Osteoblast (primary cell): Measurements from ENCODE around the gene PKD1L1. TPM values are rescaled to one million over a fixed set of nuclear protein-coding genes. Genes with fewer than 3 reads are reported as not detected.

Source experiments
- DNase-seq: peaks from one replicate; pipeline ENCODE4 v3.0.0; 2011; ENCODE audit warnings: low spot score, mixed read lengths; ENCODE audit not compliant: insufficient read length; ENCODE audit errors: missing footprints
- H2AFZ ChIP-seq: 2 replicates; pipeline ENCODE4 v1.6.0; 2011; ENCODE audit warnings: mild to moderate bottlenecking, low read length
- H3K27ac ChIP-seq: 2 replicates; pipeline ENCODE4 v1.5.1; 2011; ENCODE audit warnings: mild to moderate bottlenecking, low read depth, low read length, moderate library complexity
- H3K27me3 ChIP-seq: 2 replicates; pipeline ENCODE4 v1.6.0; 2012; ENCODE audit warnings: mild to moderate bottlenecking, control low read depth, inconsistent platforms, low read length, moderate library complexity; ENCODE audit not compliant: insufficient read depth
- H3K36me3 ChIP-seq: 2 replicates; pipeline ENCODE4 v1.5.1; 2011; ENCODE audit warnings: mild to moderate bottlenecking, low read length, control low read depth, moderate library complexity; ENCODE audit not compliant: insufficient read depth
- H3K4me1 ChIP-seq: 2 replicates; pipeline ENCODE4 v1.5.1; 2011; ENCODE audit warnings: mild to moderate bottlenecking, low read length, control low read depth, moderate library complexity; ENCODE audit not compliant: insufficient read depth
- H3K4me2 ChIP-seq: 2 replicates; pipeline ENCODE4 v1.6.0; 2011; ENCODE audit warnings: mild to moderate bottlenecking, low read length; ENCODE audit not compliant: insufficient read depth
- H3K4me3 ChIP-seq: fragments of 200-600 bp; sonication (generic); 3 replicates; pipeline ENCODE4 v1.5.1; 2012; ENCODE audit warnings: mild to moderate bottlenecking, low read length, inconsistent platforms; ENCODE audit not compliant: insufficient read depth
- H3K79me2 ChIP-seq: 2 replicates; pipeline ENCODE4 v1.6.0; 2012; ENCODE audit warnings: mild to moderate bottlenecking, low read length, control low read depth, inconsistent platforms; ENCODE audit not compliant: insufficient read depth
- H3K9me3 ChIP-seq: 2 replicates; pipeline ENCODE4 v1.5.1; 2011; ENCODE audit warnings: low read depth, low read length, control low read depth
- H4K20me1 ChIP-seq: 2 replicates; pipeline ENCODE4 v1.6.0; 2012; ENCODE audit warnings: mild to moderate bottlenecking, low read length, control low read depth; ENCODE audit not compliant: insufficient read depth
- total RNA-seq: library from RNA; depleted of rRNA; stranded (reverse); fragments of >200 nt; gene quantifications from 2 replicates; pipeline ENCODE4 v1.2.3, GENCODE V29; 2012
- TF ChIP-seq, protein P1 (sequence below): IDR thresholded peaks from 2 replicates; pipeline ENCODE4 v1.5.1; 2011; ENCODE audit warnings: mild to moderate bottlenecking, low read depth, low read length, moderate library complexity; ENCODE audit errors: extremely low read depth

The PKD1L1 gene
- total RNA-seq, 1 donor = under 0.01 TPM

GRCh38 chr7:47771336-47771989 is 176.8 kb downstream of the PKD1L1 start:
- TF ChIP-seq, protein P1, sequence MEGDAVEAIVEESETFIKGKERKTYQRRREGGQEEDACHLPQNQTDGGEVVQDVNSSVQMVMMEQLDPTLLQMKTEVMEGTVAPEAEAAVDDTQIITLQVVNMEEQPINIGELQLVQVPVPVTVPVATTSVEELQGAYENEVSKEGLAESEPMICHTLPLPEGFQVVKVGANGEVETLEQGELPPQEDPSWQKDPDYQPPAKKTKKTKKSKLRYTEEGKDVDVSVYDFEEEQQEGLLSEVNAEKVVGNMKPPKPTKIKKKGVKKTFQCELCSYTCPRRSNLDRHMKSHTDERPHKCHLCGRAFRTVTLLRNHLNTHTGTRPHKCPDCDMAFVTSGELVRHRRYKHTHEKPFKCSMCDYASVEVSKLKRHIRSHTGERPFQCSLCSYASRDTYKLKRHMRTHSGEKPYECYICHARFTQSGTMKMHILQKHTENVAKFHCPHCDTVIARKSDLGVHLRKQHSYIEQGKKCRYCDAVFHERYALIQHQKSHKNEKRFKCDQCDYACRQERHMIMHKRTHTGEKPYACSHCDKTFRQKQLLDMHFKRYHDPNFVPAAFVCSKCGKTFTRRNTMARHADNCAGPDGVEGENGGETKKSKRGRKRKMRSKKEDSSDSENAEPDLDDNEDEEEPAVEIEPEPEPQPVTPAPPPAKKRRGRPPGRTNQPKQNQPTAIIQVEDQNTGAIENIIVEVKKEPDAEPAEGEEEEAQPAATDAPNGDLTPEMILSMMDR = peak; percentile 40
- Histone ChIP-seq H3K4me3 (no peak overlapping the region), H3K27me3 (no peaks in the 10 kb centered on the region), H3K27ac (peak overlapping the region; percentile 84), H3K4me1 (peaks cover 27% of the 10 kb centered on the region), H3K36me3 (no peaks in the 10 kb centered on the region), H3K4me2 (peak overlapping the region; percentile 57), H3K9me3 (no peaks in the 10 kb centered on the region), H4K20me1 (no peaks in the 10 kb centered on the region), H3K79me2 (no peaks in the 10 kb centered on the region), H2AFZ (peak overlapping the region; percentile 36)
- no peak for DNase-seq

GRCh38 chr7:47766126-47766525 is 182.1 kb downstream of the PKD1L1 start:
- H3K27ac ChIP-seq = no peak overlapping the region
- H3K4me1 ChIP-seq = peaks cover 21% of the 10 kb centered on the region
- no peaks in the 10 kb centered on the region for H3K9me3 ChIP-seq
- no peak for DNase-seq
- H3K27me3 ChIP-seq = no peaks in the 10 kb centered on the region
- H3K36me3 ChIP-seq = no peaks in the 10 kb centered on the region
- H2AFZ ChIP-seq = no peak overlapping the region
- H4K20me1 ChIP-seq = no peaks in the 10 kb centered on the region
- TF ChIP-seq, protein P1 = no peak
- H3K79me2 ChIP-seq = no peaks in the 10 kb centered on the region
- H3K4me3 ChIP-seq = no peak overlapping the region
- H3K4me2 ChIP-seq = no peak overlapping the region

GRCh38 chr7:47765373-47765979 is 182.8 kb downstream of the PKD1L1 start:
- H3K4me2 ChIP-seq = no peak overlapping the region
- TF ChIP-seq, protein P1 = no peak
- no peak overlapping the region for H3K27ac ChIP-seq
- H3K4me1 ChIP-seq = peaks cover 16% of the 10 kb centered on the region
- no peaks in the 10 kb centered on the region for H3K27me3 ChIP-seq
- H2AFZ ChIP-seq = no peak overlapping the region
- no peaks in the 10 kb centered on the region for H4K20me1 ChIP-seq
- H3K9me3 ChIP-seq = no peaks in the 10 kb centered on the region
- no peaks in the 10 kb centered on the region for H3K36me3 ChIP-seq
- no peaks in the 10 kb centered on the region for H3K79me2 ChIP-seq
- H3K4me3 ChIP-seq = no peak overlapping the region
- DNase-seq = no peak

- no peak overlapping the region for H3K4me2 ChIP-seq
- no peaks in the 10 kb centered on the region for H4K20me1 ChIP-seq
- no peak overlapping the region for H3K27ac ChIP-seq
- H3K27me3 ChIP-seq = no peaks in the 10 kb centered on the region
- no peaks in the 10 kb centered on the region for H3K79me2 ChIP-seq
- H3K36me3 ChIP-seq = no peaks in the 10 kb centered on the region
- TF ChIP-seq, protein P1 = no peak
- H3K4me1 ChIP-seq = peaks cover 16% of the 10 kb centered on the region
- DNase-seq = no peak
- no peak overlapping the region for H2AFZ ChIP-seq
- H3K9me3 ChIP-seq = no peaks in the 10 kb centered on the region
- H3K4me3 ChIP-seq = no peak overlapping the region
These were observed 183.5 kb downstream of the PKD1L1 start for GRCh38 chr7:47764746-47765145.
